Measurements from ENCODE around the gene S100A13. TPM values are rescaled to one million over a fixed set of nuclear protein-coding genes. Genes with fewer than 3 reads are reported as not detected.
A peak's percentile ranks its signal among the peaks of the same experiment; 100 is the strongest.

S100A13 gene
- total and polyA plus RNA-seq, 9 of the 15 experiments (the other 6 are each of a cell fraction or from before 2014, with no cell fraction given): 41.9 to 129 (median 58.0) TPM

- no peaks in the 10 kb centered on the region for H3K27me3 ChIP-seq (ENCODE audit: control insufficient read depth in 2 of 2, insufficient read depth in 2 of 2, low read length in 2 of 2)
- H3K79me2 ChIP-seq (ENCODE audit: control insufficient read depth, insufficient read depth, low read length): peaks cover 15% of the 10 kb centered on the region
- ChIA-PET POLR2A (interaction anchor here (0.5 to 14.7 kb wide), 8 partner anchors 4 to 303 kb away, joined by 3 to 205 read pairs (median 4); partner anchors contain the start of genes CHTOP and SNAPIN), CTCF (ENCODE audit: low intra/inter-chr PET ratio) (no interaction called here)
- peaks cover 91% of the 10 kb centered on the region for H3K36me3 ChIP-seq (ENCODE audit: control insufficient read depth, insufficient read depth, low read length)
- FAIRE-seq (no peak), ATAC-seq (no peak), DNase-seq (ENCODE audit: extremely low read depth in 1 of 4, low spot score in 3 of 4) (no peak)
- BruUV-seq (replicated peaks): TSS peak; percentile 0
- peaks cover 2 to 4% of the 10 kb centered on the region in 2 experiments; a peak in 3 of 5 replicates for H3K4me1 ChIP-seq (replicated peaks in 1 of 2; ENCODE audit: control insufficient read depth in 2 of 2, insufficient read depth in 2 of 2, low read length in 2 of 2)
- H3K9me1 ChIP-seq (ENCODE audit: control insufficient read depth, insufficient read depth, low read length): no peaks in the 10 kb centered on the region
- in situ Hi-C loops (cut with MboI): no loop called here
- H3K27ac ChIP-seq (ENCODE audit: extremely low read depth, low read depth, low read length): no peak overlapping the region
- intact Hi-C loops (cut with micrococcal nuclease): no loop called here
- no peaks in the 10 kb centered on the region; the same call in 1 of the 2 replicates for H4K20me1 ChIP-seq (replicated peaks; ENCODE audit: control insufficient read depth, insufficient read depth, low read length)
- 93% methylated on average over 9 of the region's 11 CpGs for WGBS (ENCODE audit: insufficient coverage, low coverage, missing lambda C conversion rate)
- no peaks in the 10 kb centered on the region for H3K9me3 ChIP-seq (replicated peaks; ENCODE audit: control insufficient read depth, insufficient read depth, low read depth, low read length)
- no peak overlapping the region for H3K4me3 ChIP-seq
- H3K4me2 ChIP-seq (ENCODE audit: insufficient read depth, low read length): no peak overlapping the region
- no peak overlapping the region for H2AFZ ChIP-seq (ENCODE audit: low read depth, low read length)
- H3K9ac ChIP-seq (ENCODE audit: insufficient read depth in 1 of 2, low read depth in 2 of 2, low read length in 2 of 2): peak overlapping the region in 1 of 2 experiments; percentile 28; a peak in 1 of 4 replicates
- TF ChIP-seq ZNF165 (CRISPR knock-in tag; IDR thresholded peaks at IDR 0.05; ENCODE audit: borderline replicate concordance) (no peak), MEIS2 (IDR thresholded peaks at IDR 0.05; ENCODE audit: partially characterized antibody) (no peak), ZNF79 (CRISPR knock-in tag; IDR thresholded peaks at IDR 0.05; ENCODE audit: low read depth) (no peak), EGR1 (conservative IDR thresholded peaks at IDR 0.05) (no peak), ZNF184 (CRISPR knock-in tag; IDR thresholded peaks at IDR 0.05) (no peak), CREB3L1 (IDR thresholded peaks at IDR 0.05; ENCODE audit: borderline replicate concordance, low read depth) (no peak), SIN3B (IDR thresholded peaks at IDR 0.05; ENCODE audit: low read depth) (no peak), REST (IDR thresholded peaks at IDR 0.05; ENCODE audit: borderline replicate concordance) (no peak), REST (CRISPR knock-in tag; IDR thresholded peaks at IDR 0.05; ENCODE audit: low read depth) (no peak), ELF1 (tag; IDR thresholded peaks at IDR 0.05) (no peak), NFYB (IDR thresholded peaks at IDR 0.05; ENCODE audit: extremely low read depth, insufficient read length) (no peak), ZNF239 (CRISPR knock-in tag; IDR thresholded peaks at IDR 0.05) (no peak), E2F5 (CRISPR knock-in tag; IDR thresholded peaks at IDR 0.05) (no peak), RCOR1 (IDR thresholded peaks at IDR 0.05; ENCODE audit: borderline replicate concordance in 1 of 2, low read depth in 2 of 2, low read length in 2 of 2) (no peak)
Observed at GRCh38 chr1:153643100-153643499, 15.8 kb upstream of the S100A13 start.

Data from K562 (cell line).